ENCODE data around the gene B4GALT5.
"Not testable (repeated sequence)": the region's sequence is repeated elsewhere in the genome, so short reads cannot be mapped to it uniquely, and the experiment has no call there.

The B4GALT5 gene

DNA sequence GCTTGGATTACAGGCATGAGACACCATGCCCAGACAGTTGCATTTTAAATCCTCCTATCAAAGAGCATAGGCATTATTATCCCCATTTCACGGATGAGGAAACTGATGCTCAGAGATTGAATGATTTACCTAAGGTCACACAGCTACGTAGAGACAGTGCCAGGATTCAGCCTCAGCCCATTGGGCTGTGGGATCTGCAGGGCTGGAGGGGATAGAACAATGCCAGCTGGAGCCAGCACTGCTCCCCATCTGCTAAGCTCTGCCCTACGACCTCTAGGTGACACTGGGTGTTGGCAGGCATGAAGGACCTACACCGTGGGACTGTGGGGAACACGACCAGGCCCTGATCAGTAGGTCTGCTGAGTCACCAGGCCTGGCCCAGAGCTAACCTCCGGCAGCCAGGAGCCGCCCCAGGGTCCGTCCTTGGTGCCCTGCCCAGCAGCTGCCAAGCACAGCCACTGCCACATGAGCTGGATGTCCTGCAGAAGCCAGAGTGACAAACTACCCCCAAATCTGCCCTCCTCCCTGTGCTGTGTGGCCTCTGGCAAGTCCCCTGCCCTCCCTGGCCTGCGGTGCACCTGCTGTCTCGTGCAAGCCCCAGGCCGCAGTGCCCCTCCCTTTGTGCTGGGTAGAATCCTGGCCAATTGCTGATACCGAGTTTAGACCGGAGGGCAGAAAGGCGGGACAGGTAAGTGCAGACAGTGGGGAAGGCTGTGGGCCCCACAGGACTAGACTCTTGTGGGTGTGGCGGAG, 98.1 kb downstream of the B4GALT5 start:
- DNase-seq (ENCODE audit: low read depth in 1 of 2, low spot score in 1 of 2) = no peak
- TF ChIP-seq, protein P1, sequence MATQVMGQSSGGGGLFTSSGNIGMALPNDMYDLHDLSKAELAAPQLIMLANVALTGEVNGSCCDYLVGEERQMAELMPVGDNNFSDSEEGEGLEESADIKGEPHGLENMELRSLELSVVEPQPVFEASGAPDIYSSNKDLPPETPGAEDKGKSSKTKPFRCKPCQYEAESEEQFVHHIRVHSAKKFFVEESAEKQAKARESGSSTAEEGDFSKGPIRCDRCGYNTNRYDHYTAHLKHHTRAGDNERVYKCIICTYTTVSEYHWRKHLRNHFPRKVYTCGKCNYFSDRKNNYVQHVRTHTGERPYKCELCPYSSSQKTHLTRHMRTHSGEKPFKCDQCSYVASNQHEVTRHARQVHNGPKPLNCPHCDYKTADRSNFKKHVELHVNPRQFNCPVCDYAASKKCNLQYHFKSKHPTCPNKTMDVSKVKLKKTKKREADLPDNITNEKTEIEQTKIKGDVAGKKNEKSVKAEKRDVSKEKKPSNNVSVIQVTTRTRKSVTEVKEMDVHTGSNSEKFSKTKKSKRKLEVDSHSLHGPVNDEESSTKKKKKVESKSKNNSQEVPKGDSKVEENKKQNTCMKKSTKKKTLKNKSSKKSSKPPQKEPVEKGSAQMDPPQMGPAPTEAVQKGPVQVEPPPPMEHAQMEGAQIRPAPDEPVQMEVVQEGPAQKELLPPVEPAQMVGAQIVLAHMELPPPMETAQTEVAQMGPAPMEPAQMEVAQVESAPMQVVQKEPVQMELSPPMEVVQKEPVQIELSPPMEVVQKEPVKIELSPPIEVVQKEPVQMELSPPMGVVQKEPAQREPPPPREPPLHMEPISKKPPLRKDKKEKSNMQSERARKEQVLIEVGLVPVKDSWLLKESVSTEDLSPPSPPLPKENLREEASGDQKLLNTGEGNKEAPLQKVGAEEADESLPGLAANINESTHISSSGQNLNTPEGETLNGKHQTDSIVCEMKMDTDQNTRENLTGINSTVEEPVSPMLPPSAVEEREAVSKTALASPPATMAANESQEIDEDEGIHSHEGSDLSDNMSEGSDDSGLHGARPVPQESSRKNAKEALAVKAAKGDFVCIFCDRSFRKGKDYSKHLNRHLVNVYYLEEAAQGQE (IDR thresholded peaks at IDR 0.05; ENCODE audit: insufficient replicate concordance, low read depth) = no peak
- TF ChIP-seq GABPA (IDR thresholded peaks at IDR 0.05; ENCODE audit: low read depth) = no peak
- no peak for TF ChIP-seq POLR2AphosphoS5 (IDR thresholded peaks at IDR 0.05; ENCODE audit: low read depth)
- TF ChIP-seq, protein P2, sequence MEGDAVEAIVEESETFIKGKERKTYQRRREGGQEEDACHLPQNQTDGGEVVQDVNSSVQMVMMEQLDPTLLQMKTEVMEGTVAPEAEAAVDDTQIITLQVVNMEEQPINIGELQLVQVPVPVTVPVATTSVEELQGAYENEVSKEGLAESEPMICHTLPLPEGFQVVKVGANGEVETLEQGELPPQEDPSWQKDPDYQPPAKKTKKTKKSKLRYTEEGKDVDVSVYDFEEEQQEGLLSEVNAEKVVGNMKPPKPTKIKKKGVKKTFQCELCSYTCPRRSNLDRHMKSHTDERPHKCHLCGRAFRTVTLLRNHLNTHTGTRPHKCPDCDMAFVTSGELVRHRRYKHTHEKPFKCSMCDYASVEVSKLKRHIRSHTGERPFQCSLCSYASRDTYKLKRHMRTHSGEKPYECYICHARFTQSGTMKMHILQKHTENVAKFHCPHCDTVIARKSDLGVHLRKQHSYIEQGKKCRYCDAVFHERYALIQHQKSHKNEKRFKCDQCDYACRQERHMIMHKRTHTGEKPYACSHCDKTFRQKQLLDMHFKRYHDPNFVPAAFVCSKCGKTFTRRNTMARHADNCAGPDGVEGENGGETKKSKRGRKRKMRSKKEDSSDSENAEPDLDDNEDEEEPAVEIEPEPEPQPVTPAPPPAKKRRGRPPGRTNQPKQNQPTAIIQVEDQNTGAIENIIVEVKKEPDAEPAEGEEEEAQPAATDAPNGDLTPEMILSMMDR (IDR thresholded peaks at IDR 0.05; ENCODE audit: insufficient read depth, low read length) = no peak
- TF ChIP-seq SPI1 (IDR thresholded peaks at IDR 0.05; ENCODE audit: borderline replicate concordance, low read depth) = no peak

DNA sequence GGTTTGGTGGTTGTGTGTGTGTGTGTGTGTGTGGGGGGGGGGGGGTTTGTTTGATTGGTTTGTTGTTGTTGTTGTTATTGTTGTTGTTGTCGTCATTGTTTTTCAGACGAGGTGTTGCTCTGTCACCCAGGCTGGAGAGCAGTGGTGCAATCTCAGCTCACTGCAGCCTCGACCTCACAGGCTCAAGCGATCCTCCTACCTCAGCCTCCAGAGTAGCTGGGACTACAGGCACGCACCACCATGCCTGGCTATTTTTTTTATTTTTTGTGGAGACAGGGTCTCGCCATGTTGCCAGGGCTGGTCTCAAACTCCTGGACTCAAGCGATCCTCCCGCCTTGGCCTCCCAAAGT, 98.7 kb downstream of the B4GALT5 start:
- not testable (repeated sequence) for H3K27me3 ChIP-seq (ENCODE audit: insufficient read depth, poor library complexity, severe bottlenecking); H3K27ac ChIP-seq (replicated peaks); H3K4me3 ChIP-seq (replicated peaks; ENCODE audit: insufficient read depth, low read length); DNase-seq (ENCODE audit: low read depth in 1 of 2, low spot score in 1 of 2)

More for the DNA sequence above, 98.1 kb downstream of the B4GALT5 start:
- no peak overlapping the region for H3K27ac ChIP-seq (replicated peaks)
- H3K4me3 ChIP-seq (replicated peaks; ENCODE audit: insufficient read depth, low read length) = no peak overlapping the region
- H3K27me3 ChIP-seq (ENCODE audit: insufficient read depth, poor library complexity, severe bottlenecking) = no peaks in the 10 kb centered on the region

DNA sequence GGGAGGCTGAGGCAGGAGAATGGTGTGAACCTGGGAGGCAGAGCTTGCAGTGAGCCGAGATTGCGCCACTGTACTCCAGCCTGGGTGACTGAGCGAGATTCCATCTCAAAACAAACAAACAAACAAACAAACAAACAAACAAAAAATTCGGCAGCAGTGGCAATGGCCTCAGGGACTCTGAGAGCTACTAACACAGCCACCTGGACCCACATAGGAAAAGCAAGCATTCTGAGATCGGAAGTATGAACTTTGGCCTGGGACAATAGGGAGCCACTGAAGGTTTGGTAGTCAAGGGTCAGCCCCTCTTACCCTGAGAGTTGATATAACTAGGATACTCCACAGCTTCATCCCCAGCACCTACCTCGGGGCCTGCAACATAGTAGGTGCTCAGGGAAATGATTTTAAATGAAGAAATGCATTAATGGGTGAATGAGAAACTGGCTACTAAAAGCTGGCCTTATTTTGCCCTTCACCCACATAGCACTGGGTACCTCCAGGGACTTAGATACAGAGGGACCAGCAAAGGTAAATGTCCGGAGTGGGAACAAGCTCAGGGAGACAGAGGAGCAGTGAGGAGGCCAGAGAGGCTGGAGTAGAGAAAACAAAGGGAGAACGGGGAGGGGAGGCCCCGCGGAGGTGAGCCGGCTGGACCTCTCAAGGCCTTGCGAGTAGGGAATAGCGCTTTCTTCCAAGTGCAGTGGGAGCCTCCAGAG, 99.2 kb downstream of the B4GALT5 start:
- Histone ChIP-seq H3K4me3 (replicated peaks; ENCODE audit: insufficient read depth, low read length) (no peak overlapping the region), H3K27ac (replicated peaks) (no peak overlapping the region), H3K27me3 (ENCODE audit: insufficient read depth, poor library complexity, severe bottlenecking) (no peaks in the 10 kb centered on the region)
- TF ChIP-seq, protein P1 (IDR thresholded peaks at IDR 0.05; ENCODE audit: insufficient replicate concordance, low read depth) = no peak
- TF ChIP-seq SPI1 (IDR thresholded peaks at IDR 0.05; ENCODE audit: borderline replicate concordance, low read depth) (no peak), GABPA (IDR thresholded peaks at IDR 0.05; ENCODE audit: low read depth) (no peak), POLR2AphosphoS5 (IDR thresholded peaks at IDR 0.05; ENCODE audit: low read depth) (no peak)
- TF ChIP-seq, protein P2 (IDR thresholded peaks at IDR 0.05; ENCODE audit: insufficient read depth, low read length) = no peak
- no peak for DNase-seq (ENCODE audit: low read depth in 1 of 2, low spot score in 1 of 2)

DNA sequence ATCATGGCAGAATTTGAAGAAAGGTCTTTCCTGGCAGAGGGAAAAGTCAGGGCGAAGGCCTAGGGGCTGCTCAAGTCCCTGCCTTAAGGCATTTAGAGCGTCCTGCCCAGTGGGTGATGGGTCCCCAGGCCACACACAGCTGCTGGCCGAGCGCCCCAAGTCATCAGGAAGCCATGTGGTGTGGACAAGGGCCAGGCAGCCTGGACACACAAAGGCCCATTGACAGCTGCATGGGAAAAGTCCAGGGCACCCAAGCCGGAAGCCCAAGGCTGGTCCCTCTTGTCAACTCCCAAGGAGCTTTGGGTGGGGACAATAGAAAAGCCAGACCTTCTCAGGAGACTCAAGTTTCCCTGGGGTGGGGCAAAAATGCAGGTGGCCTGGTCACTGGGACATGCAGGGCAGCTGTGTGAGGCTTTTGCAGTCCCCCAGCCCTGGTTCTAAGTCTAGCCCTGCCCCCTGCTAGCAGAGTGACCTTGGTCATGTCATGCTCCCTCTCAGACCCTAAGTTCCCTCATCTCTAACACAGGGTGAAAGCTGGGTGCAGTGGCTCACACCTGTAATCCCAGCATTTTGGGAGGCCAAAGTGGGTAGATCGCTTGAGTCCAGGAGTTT, 101.4 kb downstream of the B4GALT5 start:
- no peak for DNase-seq (ENCODE audit: low read depth in 1 of 2, low spot score in 1 of 2)
- H3K4me3 ChIP-seq (replicated peaks; ENCODE audit: insufficient read depth, low read length) = no peak overlapping the region
- TF ChIP-seq, protein P2 (IDR thresholded peaks at IDR 0.05; ENCODE audit: insufficient read depth, low read length) = no peak
- TF ChIP-seq, protein P1 (IDR thresholded peaks at IDR 0.05; ENCODE audit: insufficient replicate concordance, low read depth) = no peak
- TF ChIP-seq GABPA (IDR thresholded peaks at IDR 0.05; ENCODE audit: low read depth) (no peak), SPI1 (IDR thresholded peaks at IDR 0.05; ENCODE audit: borderline replicate concordance, low read depth) (no peak), POLR2AphosphoS5 (IDR thresholded peaks at IDR 0.05; ENCODE audit: low read depth) (no peak)
- H3K27ac ChIP-seq (replicated peaks) = no peak overlapping the region
- no peaks in the 10 kb centered on the region for H3K27me3 ChIP-seq (ENCODE audit: insufficient read depth, poor library complexity, severe bottlenecking)

DNA sequence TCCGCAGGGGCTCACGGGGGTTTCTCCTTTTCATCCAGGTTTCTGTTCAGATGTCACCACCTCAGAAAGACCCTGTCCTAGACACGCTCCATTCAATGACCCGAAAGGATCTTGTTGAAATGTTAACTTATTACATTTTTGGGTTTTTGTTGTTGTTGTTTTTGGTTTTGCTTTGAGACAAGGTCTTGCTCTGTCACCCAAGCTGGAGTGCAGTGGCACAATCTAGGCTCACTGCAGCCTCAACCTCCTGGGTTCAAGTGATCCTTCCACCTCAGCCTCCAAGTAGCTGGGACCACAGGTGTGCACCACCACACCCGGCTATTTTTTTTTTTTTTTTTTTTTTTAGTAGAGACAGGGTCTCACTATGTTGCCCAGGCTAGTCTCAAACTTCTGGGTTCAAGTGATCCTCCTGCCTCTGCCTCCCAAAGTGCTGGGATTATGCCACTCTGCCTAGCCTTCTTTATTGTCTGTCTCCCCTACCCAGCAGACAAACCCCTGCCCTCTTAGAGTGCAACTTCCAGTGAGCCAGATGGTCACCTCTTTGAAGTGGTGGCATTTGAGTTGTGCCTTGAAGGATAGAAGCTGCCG, 102.0 kb downstream of the B4GALT5 start:
- Histone ChIP-seq H3K27ac (replicated peaks) (peak overlapping the region; percentile 13; the same call in 1 of the 2 replicates), H3K4me3 (replicated peaks; ENCODE audit: insufficient read depth, low read length) (peak overlapping the region; percentile 4; the same call in 1 of the 2 replicates)
- DNase-seq (ENCODE audit: low read depth in 1 of 2, low spot score in 1 of 2); H3K27me3 ChIP-seq (ENCODE audit: insufficient read depth, poor library complexity, severe bottlenecking): not testable (repeated sequence)
